ENCODE data around the gene USP6. TPM values are rescaled to one million over a fixed set of nuclear protein-coding genes. Genes with fewer than 3 reads are reported as not detected.

The USP6 gene
- total RNA-seq, 4 donors from 2014 or later = 0.26 to 0.97 (median 0.63) TPM

DNA sequence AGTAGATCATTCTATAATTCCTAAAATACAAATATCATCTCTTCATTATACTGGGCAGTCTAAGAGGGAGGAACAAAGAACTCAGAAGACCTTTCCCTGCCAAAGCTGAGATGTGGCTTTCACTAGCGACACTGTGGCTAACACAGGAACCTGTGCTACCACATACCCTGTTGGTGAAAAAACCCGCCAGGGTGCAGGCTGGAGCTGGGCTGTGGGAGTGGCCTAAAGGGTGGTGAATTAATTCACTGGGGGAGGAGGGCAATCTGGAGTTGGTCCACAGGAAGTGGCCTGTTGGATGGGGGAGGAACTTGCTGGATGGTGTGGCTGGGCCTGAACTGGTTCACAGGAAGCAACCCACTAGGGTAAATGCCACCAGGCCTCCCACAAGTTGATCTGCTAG lies 68.5 kb downstream of the USP6 start:
- peaks cover 0 to 56% of the 10 kb centered on the region in 2 donors for H3K36me3 ChIP-seq
- H3K27ac ChIP-seq = no peak overlapping the region
- DNase-seq = no peak
- no peak overlapping the region for H3K4me3 ChIP-seq
- no peak for TF ChIP-seq CTCF (IDR thresholded peaks at IDR 0.05 in 4 of 5, conservative IDR thresholded peaks at IDR 0.05 in 1 of 5)
- TF ChIP-seq POLR2A (IDR thresholded peaks at IDR 0.05) = no peak
- H3K4me1 ChIP-seq = no peaks in the 10 kb centered on the region
- intact Hi-C loops (cut with DNase I; ENCODE audit: low total_unique reads) (no loop called here), in situ Hi-C loops (cut with MboI; ENCODE audit: low sequenced_read_pairs in 4 of 4) (no loop called here)
- H3K27me3 ChIP-seq = no peaks in the 10 kb centered on the region
- ATAC-seq = no peak
- H3K9me3 ChIP-seq = peaks cover 19 to 69% (median 33%) of the 10 kb centered on the region in 3 donors

DNA sequence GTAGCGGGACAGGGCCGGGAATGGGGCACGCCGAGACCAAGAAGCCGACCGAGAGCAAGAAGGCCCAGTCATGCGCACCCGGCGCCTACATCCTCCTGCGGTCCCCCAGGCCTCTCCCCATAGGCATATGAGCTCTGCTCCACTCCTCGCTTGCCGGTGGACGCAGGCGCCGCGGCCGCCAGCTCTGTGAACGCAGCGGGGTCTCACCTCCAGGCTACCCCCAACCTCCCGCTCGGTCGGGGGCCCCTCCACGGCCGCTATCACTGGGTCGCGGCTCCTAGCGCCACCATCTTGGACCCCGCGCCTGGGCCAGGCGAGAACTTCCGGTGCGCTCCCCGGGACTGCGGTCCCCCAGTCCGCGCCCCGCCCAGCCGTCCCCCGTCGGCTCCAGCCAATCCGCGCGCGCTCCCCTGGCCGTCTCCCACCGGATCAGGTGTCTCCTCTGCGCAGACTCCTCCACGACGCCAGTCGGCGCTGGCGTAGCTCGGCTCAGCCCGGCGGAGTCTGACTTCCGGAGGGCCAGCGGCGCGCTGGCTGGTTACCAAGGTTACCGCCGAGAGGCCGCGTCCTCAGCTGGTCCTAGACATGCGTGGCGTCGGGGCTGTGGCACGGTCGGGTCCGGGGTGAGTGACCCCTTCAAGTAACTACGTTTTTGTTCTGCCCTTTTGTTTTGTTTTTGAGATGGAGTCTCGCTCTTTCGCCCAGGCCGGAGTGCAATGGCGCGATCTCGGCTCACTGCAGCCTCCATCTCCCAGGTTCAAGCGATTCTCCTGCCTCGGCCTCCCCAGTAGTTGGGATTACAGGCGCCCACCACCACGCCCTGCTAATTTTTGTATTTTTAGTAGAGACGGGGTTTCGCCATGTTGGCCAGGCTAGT lies 75.9 kb downstream of the USP6 start, which contains the start of gene ZNF594:
Gene ZNF594 (minus strand): TSS at position 328 of the 877 bp plus-strand sequence. CDS start 7,612 bp downstream, outside the sequence.
- ATAC-seq = peak; percentile 97
- in situ Hi-C loops (cut with MboI; ENCODE audit: low sequenced_read_pairs in 4 of 4) = no loop called here

DNA sequence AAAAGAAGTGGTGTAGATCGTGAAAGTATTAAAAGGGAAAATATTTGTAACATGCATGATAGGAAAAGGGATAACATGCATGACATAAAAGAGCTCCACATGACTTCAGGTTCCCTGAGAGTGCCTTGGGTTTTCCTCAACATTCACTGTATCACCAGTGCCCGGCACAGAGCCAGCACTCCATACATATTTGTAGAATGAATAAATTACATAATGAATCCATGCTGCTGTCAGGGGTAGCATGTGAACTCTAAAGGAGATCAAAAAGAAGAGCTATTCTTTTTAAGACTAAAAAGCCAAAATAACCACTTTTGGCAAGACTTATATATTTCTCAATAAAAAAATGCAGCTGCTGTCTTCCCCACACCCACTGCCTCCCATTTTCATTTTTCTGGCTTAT lies 78.5 kb downstream of the USP6 start:
- H3K36me3 ChIP-seq = peaks cover 0 to 9% of the 10 kb centered on the region in 2 donors
- no peak for TF ChIP-seq POLR2A (IDR thresholded peaks at IDR 0.05)
- no peak for TF ChIP-seq CTCF (IDR thresholded peaks at IDR 0.05 in 4 of 5, conservative IDR thresholded peaks at IDR 0.05 in 1 of 5)
- H3K4me1 ChIP-seq = peaks cover 19 to 22% of the 10 kb centered on the region in 2 donors
- no peak overlapping the region for H3K27ac ChIP-seq
- H3K9me3 ChIP-seq = no peaks in the 10 kb centered on the region
- DNase-seq (no peak), ATAC-seq (no peak)
- no peaks in the 10 kb centered on the region for H3K27me3 ChIP-seq
- intact Hi-C loops (cut with DNase I; ENCODE audit: low total_unique reads) = loop anchor here (5.0 kb wide), 2 partner anchors 82 to 88 kb away; partner anchors contain the start of genes RABEP1 and ZNF232
- no peak overlapping the region for H3K4me3 ChIP-seq
- in situ Hi-C loops (cut with MboI; ENCODE audit: low sequenced_read_pairs in 4 of 4) = no loop called here

More for the DNA sequence above, 75.9 kb downstream of the USP6 start, which contains the start of gene ZNF594:
- peaks cover 0 to 27% of the 10 kb centered on the region in 2 donors for H3K36me3 ChIP-seq
- H3K4me1 ChIP-seq = peaks cover 19 to 22% of the 10 kb centered on the region in 2 donors
- H3K9me3 ChIP-seq = no peaks in the 10 kb centered on the region
- peak within 1 kb of the TSS; percentile 85 to 92 (median 88) for H3K4me3 ChIP-seq
- peak within 1 kb of the TSS; percentile 81 to 89 (median 84) for H3K27ac ChIP-seq
- DNase-seq = peak; percentile 94 to 96
- no peaks in the 10 kb centered on the region for H3K27me3 ChIP-seq
- TF ChIP-seq CTCF (IDR thresholded peaks at IDR 0.05 in 4 of 5, conservative IDR thresholded peaks at IDR 0.05 in 1 of 5) (peak; percentile 65 to 76 (median 69)), POLR2A (IDR thresholded peaks at IDR 0.05) (peak; percentile 69 to 86)
- intact Hi-C loops (cut with DNase I; ENCODE audit: low total_unique reads) = loop anchor here (1.0 to 5.0 kb wide), 4 partner anchors 79 to 247 kb away; partner anchors contain the start of genes C1QBP, RABEP1, ZFP3 and ZNF232

GRCh38 chr17:5198472-5198871 lies 82.6 kb downstream of the USP6 start:
- H3K36me3 ChIP-seq = no peaks in the 10 kb centered on the region

More at GRCh38 chr17:5198472-5198871, 82.6 kb downstream of the USP6 start:
- in situ Hi-C loops (cut with MboI; ENCODE audit: low sequenced_read_pairs in 4 of 4) (no loop called here), intact Hi-C loops (cut with DNase I; ENCODE audit: low total_unique reads) (no loop called here)
- no peak for DNase-seq
- Histone ChIP-seq H3K27me3 (no peaks in the 10 kb centered on the region), H3K4me1 (no peaks in the 10 kb centered on the region), H3K4me3 (no peak overlapping the region), H3K27ac (no peak overlapping the region), H3K9me3 (no peaks in the 10 kb centered on the region)
- TF ChIP-seq CTCF (IDR thresholded peaks at IDR 0.05 in 4 of 5, conservative IDR thresholded peaks at IDR 0.05 in 1 of 5) (no peak), POLR2A (IDR thresholded peaks at IDR 0.05) (no peak)
- ATAC-seq = no peak
